Ectodermal cell (in vitro differentiated cells): ENCODE measurements around the gene BANF1.

Source experiments
- H3K27ac ChIP-seq: 2 replicates; pipeline ENCODE4 v1.7.0; 2013; ENCODE audit warnings: mild to moderate bottlenecking, low read depth, low read length; ENCODE audit not compliant: insufficient read depth, poor library complexity, severe bottlenecking
- H3K27me3 ChIP-seq: 2 replicates; pipeline ENCODE4 v1.7.0; 2013; ENCODE audit warnings: mild to moderate bottlenecking, low read length; ENCODE audit not compliant: insufficient read depth, control insufficient read depth, poor library complexity, severe bottlenecking
- H3K36me3 ChIP-seq: one replicate; pipeline ENCODE4 v1.7.0; 2013; ENCODE audit warnings: low read length; ENCODE audit not compliant: control insufficient read depth, insufficient read depth
- H3K4me1 ChIP-seq: one replicate; pipeline ENCODE4 v1.7.0; 2013; ENCODE audit warnings: low read length; ENCODE audit not compliant: control insufficient read depth, insufficient read depth
- H3K4me3 ChIP-seq: 2 replicates; pipeline ENCODE4 v1.7.0; 2013; ENCODE audit warnings: low read depth, low read length, control low read depth; ENCODE audit not compliant: insufficient read depth
- H3K9me3 ChIP-seq: 2 replicates; pipeline ENCODE4 v1.7.0; 2013; ENCODE audit warnings: mild to moderate bottlenecking, low read length, moderate library complexity; ENCODE audit not compliant: control insufficient read depth
- WGBS, 2 experiments: methylation state at CpG; one replicate each; pipeline ENCODE4 v1.1.7; 2013; ENCODE audit warnings: missing lambda C conversion rate in 2 of 2; 5-methylcytosine and 5-hydroxymethylcytosine counted together

The BANF1 gene

DNA sequence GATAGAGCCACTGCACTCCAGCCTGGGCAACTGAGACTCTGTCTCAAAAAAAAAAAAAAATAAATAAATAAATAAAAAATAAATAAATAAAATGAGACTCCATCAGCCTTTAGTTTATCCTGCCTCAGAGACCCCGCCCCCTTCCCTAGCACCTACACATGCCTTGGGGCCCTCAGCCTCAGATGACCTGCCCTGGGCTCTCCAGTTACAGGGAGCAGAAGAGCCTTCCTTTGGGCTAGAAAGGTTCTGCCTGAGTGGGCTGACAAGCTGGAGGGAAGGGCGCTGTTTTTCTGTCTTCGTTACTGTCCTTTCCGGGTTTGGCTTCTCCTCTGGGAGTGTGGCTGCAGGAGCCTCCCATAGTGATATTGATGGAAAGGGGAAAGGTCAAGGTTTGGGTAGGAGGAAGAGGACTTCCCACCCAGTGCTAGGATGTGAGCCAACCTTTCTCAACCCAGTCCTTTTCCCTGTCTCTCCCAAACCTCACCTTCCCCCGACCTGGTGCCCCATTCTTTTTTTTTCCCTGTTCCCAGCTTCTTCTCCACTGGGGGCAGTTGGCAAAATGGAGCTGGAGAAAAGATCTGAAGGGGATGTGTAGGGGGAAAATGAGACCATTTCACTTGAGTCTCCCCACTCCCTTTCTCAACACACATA, 48.4 kb downstream of the BANF1 start:
- 80 to 91% methylated on average over 4 to 5 of the region's 5 CpGs for WGBS, 2 experiments
- no peaks in the 10 kb centered on the region for H3K27me3 ChIP-seq
- H3K9me3 ChIP-seq = no peaks in the 10 kb centered on the region
- peaks cover 31% of the 10 kb centered on the region for H3K4me1 ChIP-seq
- peak overlapping the region; percentile 90 for H3K27ac ChIP-seq
- H3K4me3 ChIP-seq = no peak overlapping the region
- peaks cover 18% of the 10 kb centered on the region for H3K36me3 ChIP-seq

DNA sequence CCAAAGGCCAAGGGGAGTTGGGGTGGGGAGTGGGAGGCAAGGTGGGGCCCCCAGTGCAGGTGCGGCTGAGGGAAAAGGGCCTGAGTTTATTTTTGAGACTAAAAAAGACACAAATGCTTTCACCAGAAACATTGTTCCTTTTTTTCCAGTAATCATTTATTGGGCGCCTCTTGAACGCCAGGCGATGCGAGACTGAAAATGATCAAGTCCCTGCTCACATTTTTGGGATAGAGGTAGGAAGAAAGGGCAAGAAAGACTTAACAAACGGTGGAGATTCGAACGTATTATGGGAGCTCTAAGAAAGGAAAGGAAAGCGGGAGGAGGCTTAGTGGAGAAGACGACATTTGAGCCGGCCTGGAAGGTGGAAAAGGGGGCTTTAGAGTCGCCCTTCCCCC, 49.1 kb downstream of the BANF1 start:
- no peaks in the 10 kb centered on the region for H3K27me3 ChIP-seq
- peaks cover 24% of the 10 kb centered on the region for H3K36me3 ChIP-seq
- no peaks in the 10 kb centered on the region for H3K9me3 ChIP-seq
- H3K4me1 ChIP-seq = peaks cover 31% of the 10 kb centered on the region
- 25 to 30% methylated on average over 12 of the region's 12 CpGs for WGBS, 2 experiments
- peak overlapping the region; percentile 88 for H3K4me3 ChIP-seq
- H3K27ac ChIP-seq = peak overlapping the region; percentile 90

DNA sequence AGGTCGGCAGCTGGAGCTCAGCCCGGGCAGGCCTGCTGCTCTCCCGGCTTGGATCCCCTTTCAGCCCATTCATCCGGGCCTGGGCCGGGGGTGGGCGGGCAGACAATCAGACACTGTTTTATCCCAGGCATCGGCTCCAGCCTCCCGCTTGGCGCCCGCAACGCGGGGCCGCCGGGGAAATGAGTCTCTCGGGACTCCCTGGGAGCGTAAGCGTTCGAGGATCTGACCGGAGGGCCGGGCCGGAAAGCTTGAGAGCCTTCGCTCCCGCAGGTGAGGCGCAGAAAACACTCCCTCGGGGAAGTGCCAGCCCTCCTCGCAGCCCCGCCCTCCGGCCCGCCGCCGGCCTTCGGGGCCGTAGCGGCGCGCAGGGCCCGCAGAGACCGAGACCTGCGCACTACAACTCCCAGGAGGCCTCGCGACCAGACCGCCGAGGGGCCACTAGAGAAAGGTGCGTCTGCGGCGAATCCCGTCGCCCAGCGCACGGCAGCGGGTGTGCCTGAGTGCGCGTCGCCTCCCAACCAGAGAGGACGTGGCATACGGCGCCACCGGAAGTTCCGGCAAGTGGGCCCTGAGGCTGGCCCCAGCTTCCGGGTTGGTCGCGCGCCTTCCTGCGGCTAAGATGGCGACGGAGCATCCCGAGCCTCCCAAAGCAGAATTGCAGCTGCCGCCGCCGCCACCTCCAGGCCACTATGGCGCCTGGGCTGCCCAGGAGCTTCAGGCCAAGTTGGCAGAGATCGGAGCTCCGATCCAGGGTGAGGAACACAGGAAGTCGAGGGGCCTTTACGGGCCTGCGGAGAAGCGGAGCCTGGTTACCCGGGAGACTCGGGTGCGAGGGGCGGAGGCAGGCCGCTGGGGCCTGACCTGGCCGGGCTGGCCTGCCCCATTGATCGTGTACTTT, 49.7 kb downstream of the BANF1 start, which contains the start of gene SF3B2:
Gene SF3B2, plus strand, starts transcription at position 599 of the 898 bp plus-strand sequence. Its CDS starts 21 bp downstream, at position 620.
- Histone ChIP-seq H3K4me3 (peak within 1 kb of the TSS; percentile 88), H3K27me3 (no peaks in the 10 kb centered on the region), H3K4me1 (peaks cover 31% of the 10 kb centered on the region), H3K36me3 (peaks cover 31% of the 10 kb centered on the region), H3K9me3 (no peaks in the 10 kb centered on the region), H3K27ac (peak within 1 kb of the TSS; percentile 90)
- 0% methylated on average over 84 of the region's 84 CpGs for WGBS, 2 experiments

GRCh38 chr11:66052664-66052982, 50.3 kb downstream of the BANF1 start:
- H3K4me1 ChIP-seq = peaks cover 27% of the 10 kb centered on the region
- H3K27me3 ChIP-seq = no peaks in the 10 kb centered on the region
- 1% methylated on average over 17 of the region's 17 CpGs for WGBS, 2 experiments
- no peaks in the 10 kb centered on the region for H3K9me3 ChIP-seq
- H3K27ac ChIP-seq = no peak overlapping the region
- H3K4me3 ChIP-seq = peak overlapping the region; percentile 88
- peaks cover 37% of the 10 kb centered on the region for H3K36me3 ChIP-seq
